ENCODE data around the gene ULBP2.

DNA sequence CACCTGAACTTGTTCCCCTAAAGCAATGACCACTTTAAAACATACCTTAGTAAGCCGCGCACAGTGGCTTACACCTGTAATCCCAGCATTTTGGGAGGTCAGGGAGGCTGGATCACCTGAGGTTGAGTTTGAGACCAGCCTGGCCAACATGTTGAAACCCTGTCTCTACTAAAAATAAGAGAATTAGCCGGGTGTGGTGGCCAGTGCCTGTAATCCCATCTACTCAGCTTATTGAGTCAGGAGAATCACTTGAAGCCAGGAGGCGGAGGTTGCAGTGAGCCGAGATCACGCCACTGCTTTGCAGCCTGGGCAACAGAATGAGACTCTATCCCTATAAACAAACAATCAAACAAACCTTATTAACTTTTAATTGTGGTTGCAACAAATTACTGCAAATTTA, 42.3 kb upstream of the ULBP2 start:
- TF ChIP-seq, protein P1, sequence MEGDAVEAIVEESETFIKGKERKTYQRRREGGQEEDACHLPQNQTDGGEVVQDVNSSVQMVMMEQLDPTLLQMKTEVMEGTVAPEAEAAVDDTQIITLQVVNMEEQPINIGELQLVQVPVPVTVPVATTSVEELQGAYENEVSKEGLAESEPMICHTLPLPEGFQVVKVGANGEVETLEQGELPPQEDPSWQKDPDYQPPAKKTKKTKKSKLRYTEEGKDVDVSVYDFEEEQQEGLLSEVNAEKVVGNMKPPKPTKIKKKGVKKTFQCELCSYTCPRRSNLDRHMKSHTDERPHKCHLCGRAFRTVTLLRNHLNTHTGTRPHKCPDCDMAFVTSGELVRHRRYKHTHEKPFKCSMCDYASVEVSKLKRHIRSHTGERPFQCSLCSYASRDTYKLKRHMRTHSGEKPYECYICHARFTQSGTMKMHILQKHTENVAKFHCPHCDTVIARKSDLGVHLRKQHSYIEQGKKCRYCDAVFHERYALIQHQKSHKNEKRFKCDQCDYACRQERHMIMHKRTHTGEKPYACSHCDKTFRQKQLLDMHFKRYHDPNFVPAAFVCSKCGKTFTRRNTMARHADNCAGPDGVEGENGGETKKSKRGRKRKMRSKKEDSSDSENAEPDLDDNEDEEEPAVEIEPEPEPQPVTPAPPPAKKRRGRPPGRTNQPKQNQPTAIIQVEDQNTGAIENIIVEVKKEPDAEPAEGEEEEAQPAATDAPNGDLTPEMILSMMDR (IDR thresholded peaks at IDR 0.05) = no peak
- no peak for TF ChIP-seq POLR2A (IDR thresholded peaks at IDR 0.05)

All from heart left ventricle (tissue), 13 donors.